Erythroblast (primary cell): ENCODE results near the gene TMEM184B.
A peak's percentile ranks its signal among the peaks of the same experiment; 100 is the strongest.

Experiments used
- GATA1 ChIP-seq: IDR thresholded peaks from 2 replicates; pipeline ENCODE4 v1.6.1; 2011; ENCODE audit warnings: low read depth, mild to moderate bottlenecking, control low read depth, low read length, moderate library complexity
- POLR2A ChIP-seq: IDR thresholded peaks from 2 replicates; pipeline ENCODE4 v1.6.1; 2011; ENCODE audit warnings: mild to moderate bottlenecking, low read length

- TF ChIP-seq GATA1: no peak
- peak; percentile 31 for TF ChIP-seq POLR2A
Measured at GRCh38 chr22:38176170-38176741, 96.6 kb downstream of the TMEM184B start.
